HG03097 (cell line): ENCODE measurements around the gene CACNA2D1.
"Not testable (repeated sequence)": the region's sequence is repeated elsewhere in the genome, so short reads cannot be mapped to it uniquely, and the experiment has no call there.

Source experiments
- ATAC-seq: cut with Tn5 transposase; IDR thresholded peaks from one replicate; pipeline ENCODE4 v1.9.1; 2021; ENCODE audit not compliant: unreplicated experiment, low FRiP score

The CACNA2D1 gene

DNA sequence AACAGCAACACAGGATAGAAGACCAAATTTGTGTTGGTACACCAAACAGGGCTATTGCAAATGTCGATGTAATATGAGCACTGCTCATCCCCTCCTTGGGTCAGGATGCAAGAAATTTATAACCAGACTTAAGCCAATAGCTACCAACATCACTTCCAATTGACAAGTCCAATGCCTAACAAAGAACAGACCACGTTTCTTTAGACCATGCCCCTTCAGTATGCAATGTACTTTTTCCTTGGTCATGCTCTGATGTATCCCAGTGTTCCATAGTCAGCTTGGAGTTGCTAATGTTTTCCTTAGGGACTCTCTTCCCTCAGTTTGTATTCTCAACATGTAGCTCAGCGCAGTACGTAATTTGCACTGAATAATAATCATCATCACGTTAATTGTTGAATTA is 7.8 kb downstream of the CACNA2D1 start:
- ATAC-seq, result no peak

DNA sequence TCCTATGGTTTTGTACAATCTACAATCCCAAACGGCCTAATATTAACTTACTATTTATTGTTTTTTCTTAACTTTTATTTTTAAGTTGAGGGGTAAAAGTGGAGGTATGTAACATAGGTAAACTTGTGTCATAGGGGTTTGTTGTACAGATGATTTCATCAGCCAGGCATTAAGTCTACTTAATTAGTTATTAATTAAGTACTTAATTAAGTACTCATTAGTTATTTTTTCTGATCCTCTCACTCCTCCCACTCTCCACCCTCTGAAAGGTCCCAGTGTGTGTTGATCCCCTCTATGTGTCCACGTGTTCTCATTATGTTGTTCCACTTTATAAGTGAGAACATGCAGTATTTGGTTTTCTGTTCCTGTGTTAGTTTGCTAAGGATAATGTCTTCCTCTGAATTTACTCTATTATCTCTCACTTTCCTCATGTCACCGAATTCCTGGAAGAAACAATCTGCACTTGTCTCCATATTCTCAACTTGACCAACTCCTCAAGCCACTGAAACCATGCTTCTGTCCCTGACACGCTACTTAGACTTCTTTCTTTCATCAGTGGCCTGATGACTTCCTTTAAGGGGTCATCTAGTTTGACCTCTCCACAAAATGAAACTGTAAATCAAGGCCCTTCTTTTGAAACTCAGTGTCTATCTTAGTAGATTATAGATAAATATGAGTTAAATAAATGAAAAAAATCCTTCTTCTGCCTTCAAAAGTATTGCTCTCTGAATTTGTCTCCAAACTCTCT is 9.1 kb downstream of the CACNA2D1 start:
- ATAC-seq, result no peak

DNA sequence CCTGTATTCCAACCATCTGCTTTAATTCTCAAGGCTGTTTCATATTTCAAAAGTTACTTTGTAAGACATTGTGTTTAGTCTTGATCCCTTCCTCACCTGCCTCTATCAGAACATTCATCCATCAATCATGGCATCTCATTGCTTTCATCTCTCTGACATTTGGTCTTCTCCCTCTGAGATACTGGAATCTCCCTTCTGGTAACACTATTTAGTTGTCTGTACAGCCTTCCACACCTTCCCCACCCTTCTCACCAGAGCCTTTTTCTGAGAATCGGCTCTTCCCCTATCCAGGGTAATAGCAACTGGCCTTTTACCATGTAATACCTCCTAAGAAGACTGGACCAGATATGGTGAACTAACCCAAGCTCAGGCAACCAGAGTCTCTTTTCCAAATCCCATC is 10.1 kb downstream of the CACNA2D1 start:
- no peak for ATAC-seq

DNA sequence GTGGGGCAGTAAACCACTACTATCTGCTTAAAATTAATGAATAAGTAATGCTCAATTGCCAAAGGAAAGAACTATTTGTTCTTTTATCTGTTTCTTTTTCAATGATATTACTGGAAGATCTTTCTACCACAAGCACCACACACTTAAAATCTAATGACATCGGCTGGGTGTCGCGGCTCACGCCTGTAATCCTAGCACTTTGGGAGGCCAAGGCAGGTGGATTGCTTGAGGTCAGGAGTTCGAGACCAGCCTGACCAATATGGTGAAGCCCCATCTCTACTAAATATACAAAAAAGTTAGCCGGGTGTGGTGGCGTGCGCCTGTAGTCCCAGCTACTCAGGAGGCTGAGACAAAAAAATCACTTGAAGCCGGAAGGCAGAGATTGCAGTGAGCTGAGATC is 10.8 kb downstream of the CACNA2D1 start:
- not testable (repeated sequence) for ATAC-seq

DNA sequence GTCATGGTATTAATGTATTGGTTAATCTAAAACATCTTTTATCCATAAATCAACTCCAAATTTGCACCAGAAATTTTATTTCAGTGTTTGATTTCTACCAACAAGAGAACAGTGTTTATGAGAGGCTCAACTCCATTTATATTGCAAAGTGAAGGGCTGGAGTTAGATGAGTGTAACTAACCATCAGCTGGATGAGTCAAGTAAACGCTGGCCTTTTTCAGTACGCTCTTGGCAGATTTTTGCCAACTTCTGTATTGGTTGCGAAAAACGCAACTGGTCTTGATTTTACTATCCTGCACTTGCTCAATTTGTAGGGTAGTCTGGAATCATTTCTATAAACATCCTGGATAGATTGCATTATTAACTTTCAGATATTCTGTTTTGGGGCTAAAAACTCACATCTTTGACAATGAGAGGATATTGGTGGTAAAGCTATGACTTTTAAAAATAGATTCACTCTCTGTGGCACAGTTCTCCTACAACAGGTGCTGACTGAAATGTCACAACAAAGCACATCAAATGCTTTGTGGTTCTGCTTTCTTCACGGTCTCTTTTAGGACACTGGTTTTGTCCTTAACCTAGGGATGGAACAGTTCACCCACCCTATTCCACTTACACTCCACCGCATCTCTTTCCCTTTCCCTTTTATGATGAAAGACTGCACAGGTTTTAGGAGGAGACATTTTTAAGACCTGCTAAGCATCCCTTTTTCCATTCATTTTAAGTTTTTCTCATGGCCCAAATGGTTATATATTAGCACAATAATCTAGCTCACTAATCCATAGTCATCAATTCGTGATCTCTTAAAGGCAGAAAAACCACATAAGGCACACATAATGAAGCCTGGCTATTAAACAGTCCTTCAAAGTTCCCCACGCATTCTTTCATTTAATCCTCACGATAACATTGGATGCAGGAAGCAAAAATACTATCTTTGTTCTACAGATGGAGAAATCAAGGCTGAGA is 12.8 kb downstream of the CACNA2D1 start:
- ATAC-seq, result no peak

DNA sequence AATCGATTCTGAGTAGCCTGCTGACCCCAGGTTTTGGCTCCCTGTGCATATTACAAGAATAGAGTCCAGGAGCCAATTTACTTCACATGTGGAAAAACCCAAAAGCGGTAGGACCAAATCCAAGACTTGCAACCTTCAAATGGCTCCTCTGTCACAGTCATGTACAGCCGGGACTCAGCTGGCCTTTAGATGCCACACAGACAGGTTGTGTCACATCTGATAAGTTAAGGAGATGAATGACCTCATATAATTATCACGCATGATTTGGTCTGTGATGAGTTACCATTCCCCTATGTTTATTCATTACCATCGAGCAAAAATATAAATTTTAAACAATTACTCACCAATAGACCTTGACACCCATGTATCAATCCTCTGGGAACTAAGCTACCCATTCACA is 14.2 kb downstream of the CACNA2D1 start:
- no peak for ATAC-seq

DNA sequence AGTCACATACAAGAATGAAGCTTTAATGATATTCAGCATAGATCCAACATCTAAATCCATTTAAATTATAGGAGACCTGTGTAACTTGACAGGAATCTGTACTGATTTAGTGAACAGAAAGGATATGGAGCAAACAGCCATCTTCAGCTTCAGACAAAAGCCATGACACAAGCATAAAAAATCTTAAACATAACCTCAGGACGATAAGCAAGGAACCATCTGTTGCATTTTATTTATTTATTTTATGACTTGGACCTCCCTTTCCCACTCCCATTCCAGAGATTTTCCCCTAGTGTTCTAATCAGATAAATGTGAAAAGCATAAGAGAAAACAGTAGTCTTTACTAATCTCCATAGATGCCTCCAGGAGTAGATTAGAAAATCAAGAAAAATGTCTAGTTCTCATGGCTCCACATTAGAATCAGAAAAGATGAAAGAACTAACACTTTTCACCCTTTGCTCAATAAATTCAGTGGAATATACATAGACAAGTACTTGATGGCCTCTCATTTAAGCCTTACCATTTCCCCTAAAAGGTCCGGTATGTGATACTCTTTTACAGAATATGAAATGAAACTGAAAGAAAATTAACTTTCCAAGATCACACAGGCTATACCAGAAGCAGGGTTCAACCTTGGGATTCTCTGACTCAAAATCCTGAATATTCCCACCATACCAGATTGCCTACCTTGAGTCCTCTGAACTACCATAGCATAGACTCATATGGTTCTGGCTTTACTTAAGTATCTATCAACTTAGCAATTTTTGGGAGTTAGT is 15.2 kb downstream of the CACNA2D1 start:
- no peak for ATAC-seq

DNA sequence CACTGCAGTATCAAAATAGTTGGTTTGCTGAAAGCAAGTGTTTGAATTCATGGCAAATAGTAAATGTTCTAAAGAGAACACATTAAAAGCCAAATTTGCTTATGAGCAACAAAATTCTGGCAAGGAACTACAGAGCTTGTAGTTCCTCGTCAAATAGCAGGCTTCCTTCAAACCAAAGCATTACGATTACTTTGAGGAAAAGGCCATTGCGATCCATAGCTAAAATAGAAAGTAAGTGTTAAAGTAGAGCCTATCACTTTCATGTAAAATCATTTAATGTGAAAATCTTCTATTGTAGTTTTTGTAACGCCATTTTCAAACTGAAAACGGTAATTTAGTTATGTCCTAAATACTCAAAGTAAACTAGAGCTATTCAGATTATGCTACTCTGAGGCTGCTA is 20.1 kb downstream of the CACNA2D1 start:
- ATAC-seq, result no peak

DNA sequence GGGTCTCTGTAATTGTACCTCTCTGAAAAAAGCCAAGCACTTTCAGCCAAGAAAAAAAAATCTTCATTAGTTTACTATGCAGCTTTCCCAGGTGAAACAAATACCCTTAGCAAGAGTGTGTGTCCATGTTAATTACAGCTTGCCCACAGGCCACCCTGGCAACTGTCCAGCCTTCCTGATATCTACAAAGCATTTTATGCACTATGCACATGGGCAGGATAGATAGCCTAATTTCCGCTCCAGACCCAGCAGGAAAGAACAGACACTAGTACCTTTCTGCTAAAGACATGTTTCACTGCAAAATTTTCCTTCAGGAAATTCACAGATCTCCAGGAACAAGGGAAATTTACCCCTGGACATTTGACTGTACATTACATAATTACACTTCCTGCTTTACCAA is 24.4 kb downstream of the CACNA2D1 start:
- ATAC-seq, result no peak

DNA sequence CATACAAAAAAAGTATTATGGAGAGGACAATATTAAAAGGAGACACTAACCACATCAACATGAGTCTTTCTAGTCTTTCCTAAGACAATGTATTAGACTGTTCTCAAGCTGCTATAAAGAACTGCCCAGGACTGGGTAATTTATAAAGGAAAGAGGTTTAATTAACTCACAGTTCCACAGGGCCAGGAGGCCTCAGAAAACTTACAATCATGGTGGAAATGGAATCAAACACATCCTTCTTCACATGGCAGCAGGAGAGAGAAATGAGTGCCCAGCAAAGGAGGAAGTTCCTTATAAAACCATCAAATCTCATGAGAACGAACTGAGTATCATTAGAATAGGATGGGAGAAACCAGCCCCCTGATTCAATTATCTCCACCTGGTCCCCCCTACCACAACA is 25.7 kb downstream of the CACNA2D1 start:
- no peak for ATAC-seq

DNA sequence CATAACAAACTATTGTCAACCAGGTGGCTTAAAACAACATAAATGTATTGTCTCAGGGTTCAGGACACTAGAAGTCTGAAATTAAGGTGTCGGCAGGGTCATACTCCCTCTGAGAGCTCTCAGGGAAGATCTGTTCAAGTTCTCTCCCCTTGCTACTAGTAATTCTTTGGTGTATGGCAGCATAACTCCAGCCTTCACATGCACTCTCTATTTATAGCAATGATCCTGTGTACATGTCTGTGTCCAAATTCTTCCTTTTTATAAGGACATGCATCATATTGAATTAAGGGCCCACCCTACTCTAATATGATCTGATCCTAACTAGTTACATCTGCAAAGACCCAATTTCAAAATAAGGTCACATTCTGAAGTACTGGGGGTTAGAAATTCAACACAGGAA is 27.2 kb downstream of the CACNA2D1 start:
- no peak for ATAC-seq

DNA sequence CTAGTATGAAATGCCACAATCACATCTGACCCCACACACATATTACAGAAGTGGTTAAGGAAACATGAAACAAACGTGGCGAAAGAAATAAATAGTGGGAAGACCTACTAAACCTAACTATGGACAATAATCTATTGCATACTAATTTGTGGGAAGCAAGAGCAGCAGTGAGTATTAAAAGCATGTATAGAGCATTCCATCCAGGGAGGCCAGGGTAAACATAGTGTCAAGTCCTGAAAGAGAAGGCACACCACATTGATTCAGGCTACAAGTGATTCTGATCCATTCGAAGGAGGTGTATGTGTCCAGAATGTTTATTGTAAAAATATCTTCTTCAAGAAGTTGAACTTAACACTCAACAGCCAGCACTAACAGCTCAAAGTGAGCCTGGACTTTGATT is 29.2 kb downstream of the CACNA2D1 start:
- no peak for ATAC-seq

DNA sequence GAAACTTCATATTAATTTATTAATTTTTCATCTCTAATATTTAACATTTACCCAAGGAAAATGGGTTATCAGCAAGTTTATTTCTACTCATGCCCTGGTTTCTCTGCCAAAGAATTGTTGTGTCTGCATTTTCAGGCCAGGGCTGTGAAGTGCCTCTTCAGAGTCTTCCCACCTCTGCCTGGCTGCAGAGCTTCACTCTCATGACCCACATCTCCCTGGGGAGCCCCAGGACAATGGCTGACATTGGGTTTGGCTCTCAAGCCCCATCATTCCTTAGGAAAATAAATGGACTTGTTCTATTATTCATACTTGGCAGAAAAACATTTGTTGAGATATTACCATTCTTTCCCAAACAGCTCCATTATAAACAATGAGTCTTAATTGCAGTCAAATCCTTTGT is 30.3 kb downstream of the CACNA2D1 start:
- no peak for ATAC-seq

DNA sequence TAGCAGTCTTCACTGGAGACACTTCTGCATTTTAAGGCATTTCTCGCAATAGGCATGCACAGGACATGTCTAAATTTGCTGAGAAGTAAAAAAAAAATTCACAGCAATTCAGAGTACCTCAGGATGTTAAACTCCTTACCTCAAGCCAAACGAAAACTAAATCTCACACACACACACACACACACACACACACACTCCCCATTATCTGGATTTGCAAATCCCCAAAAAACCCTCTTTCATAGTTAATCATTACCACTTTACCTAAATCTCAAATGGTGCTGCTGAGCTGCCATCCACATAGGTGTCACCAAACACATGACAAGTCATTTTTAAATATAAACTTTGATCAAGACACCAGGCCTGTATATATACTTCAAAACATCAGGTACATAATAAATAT is 31.8 kb downstream of the CACNA2D1 start:
- ATAC-seq, result no peak

DNA sequence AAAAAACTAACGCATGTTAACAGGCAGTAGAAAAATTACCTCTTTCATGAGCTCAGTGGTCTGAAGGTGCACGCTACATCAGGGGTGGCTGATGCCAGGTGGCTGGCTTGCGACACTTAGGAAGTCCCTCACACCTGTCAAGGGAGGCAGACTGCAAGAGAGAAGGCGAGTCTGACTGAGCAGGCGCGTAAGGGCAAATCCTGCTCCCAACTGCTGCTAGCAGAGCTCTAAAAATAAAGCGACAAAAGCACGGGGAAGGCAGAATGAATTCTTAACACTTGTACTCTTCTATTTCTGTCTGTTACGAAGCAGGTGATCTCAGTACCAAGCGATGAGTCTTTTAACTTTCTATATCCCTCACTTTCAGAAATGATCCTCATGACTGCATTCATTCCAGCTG is 33.1 kb downstream of the CACNA2D1 start:
- no peak for ATAC-seq

DNA sequence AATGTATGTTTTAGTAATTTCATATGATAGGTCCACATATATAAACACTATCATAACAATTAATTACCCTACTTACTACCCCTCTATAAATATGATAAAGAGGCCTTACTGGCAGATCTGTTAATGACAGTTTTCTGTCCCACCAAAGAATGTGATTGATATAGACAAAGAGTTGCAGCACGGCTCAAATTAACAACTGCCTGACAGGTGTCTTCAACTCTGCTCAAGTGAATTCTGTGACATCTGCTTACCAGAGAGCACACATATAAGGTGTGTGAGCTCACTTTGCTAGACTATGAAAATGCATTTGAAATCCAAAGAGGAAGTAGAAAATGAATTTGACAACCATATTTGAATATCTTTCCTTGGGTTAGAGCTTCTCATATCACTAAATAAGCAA is 36.6 kb downstream of the CACNA2D1 start:
- ATAC-seq, result no peak

DNA sequence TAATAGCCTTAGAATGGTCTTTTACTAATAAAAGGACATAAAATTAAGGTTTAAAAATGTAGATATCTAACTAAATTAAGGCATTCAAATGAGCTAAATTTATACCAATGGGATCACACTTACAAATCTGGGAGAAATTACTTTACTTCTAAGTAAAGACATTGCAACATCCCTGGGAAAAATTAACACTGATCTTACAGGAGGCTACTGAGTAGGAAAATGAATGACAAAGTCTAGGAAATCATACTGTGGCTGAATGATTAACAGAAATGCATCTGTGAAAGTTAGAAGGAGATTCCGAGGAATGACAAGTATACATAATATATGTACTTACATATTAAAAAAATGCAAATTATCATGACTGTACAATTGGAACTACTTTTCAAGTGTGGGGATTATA is 38.3 kb downstream of the CACNA2D1 start:
- ATAC-seq, result no peak

DNA sequence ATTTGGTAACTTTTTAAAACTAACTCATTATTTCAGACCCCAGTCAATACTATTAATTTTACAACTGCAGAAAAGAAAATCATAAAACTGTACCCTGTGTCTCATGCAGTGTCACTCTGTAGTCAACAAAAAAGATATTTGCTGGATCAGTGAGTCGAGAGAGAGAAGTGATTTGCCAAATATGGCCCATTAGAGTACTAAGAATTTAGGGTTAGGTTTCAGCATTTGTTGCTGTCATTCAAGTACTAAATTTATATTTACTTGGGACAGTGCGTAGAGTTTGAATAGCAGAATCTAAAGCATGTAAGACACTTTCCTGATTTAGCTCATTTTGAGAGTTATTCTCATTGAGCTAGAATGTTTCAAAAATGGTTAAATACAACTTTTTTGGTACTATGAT is 38.9 kb downstream of the CACNA2D1 start:
- no peak for ATAC-seq

DNA sequence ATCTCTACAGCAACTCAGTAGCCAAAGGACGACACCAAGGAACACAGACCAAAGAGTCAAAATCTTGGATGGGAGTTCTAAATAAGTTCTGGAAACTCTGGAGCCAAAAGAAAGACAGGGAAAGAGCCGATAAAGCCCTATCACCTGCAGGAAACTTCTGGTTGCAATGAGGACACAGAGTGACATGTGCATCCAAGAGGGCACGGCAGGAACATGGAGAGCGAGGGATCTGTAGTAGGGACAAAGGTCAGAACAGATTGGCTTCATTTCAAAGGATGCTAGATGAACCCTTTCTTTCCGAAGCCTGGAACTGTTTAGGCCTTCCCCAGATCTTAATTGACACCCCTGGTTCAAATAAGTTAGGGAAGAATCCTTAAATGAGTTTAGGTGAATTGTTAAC is 39.5 kb downstream of the CACNA2D1 start:
- no peak for ATAC-seq

DNA sequence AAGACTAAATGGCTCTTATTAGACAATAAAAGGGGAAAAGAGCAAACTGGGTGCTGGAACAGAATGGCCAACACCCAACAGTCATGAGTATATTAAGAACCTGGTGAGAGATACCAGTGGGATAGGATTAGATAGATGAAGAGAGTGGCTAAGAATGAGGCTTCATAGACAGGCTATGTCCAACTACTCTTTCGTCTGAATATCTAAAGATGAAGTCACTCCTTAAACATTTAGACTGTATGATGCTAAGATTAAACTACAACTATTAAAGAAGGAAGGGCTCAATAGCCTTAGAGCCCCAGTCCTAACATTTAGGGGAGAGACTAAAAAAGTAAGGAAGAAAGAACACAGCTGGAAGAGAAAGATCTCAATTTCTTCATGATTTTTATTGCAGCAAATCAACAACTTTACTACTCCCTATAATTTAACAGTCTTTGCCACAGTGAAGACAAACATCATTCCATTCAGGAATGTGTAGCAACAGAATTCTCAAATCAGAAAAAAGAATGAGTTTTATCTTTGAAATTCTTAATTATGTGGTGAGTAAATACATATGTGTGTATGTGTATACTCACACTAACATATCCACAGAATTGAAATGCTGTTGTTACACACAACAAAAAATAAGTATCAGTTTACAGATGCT is 45.6 kb downstream of the CACNA2D1 start:
- ATAC-seq, result no peak

DNA sequence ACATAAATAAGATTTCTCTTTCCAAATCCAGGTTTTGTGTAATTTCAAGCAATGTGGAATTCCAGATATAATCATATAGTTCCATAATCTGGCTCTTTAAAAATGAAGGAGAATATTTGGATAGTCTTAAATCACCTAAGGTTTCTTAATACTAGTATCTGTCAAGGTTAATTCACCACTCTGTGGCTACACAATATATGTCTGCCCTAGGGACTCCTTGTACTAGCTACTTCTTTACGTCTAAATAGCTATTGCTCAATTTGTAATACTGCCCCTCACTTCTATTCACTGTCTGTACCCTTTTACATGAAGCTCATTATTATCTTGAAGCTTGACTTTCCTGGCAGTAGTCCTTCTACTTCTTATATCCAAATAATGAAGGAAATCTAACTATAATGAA is 47.2 kb downstream of the CACNA2D1 start:
- no peak for ATAC-seq
